ENCODE results near the gene PRR7.

GRCh38 chr5:177487975-177488374, 41.4 kb downstream of the PRR7 start:
- no peak for TF ChIP-seq POLR2A (IDR thresholded peaks at IDR 0.05)
- TF ChIP-seq, protein P1, sequence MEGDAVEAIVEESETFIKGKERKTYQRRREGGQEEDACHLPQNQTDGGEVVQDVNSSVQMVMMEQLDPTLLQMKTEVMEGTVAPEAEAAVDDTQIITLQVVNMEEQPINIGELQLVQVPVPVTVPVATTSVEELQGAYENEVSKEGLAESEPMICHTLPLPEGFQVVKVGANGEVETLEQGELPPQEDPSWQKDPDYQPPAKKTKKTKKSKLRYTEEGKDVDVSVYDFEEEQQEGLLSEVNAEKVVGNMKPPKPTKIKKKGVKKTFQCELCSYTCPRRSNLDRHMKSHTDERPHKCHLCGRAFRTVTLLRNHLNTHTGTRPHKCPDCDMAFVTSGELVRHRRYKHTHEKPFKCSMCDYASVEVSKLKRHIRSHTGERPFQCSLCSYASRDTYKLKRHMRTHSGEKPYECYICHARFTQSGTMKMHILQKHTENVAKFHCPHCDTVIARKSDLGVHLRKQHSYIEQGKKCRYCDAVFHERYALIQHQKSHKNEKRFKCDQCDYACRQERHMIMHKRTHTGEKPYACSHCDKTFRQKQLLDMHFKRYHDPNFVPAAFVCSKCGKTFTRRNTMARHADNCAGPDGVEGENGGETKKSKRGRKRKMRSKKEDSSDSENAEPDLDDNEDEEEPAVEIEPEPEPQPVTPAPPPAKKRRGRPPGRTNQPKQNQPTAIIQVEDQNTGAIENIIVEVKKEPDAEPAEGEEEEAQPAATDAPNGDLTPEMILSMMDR (IDR thresholded peaks at IDR 0.05) = no peak
